Right ventricle myocardium inferior (tissue), 1 donor: Measurements from ENCODE around the gene PPP2R3B. TPM values are rescaled to one million over a fixed set of nuclear protein-coding genes. Genes with fewer than 3 reads are reported as not detected.
A peak's percentile ranks its signal among the peaks of the same experiment; 100 is the strongest.

Experiments
- ATAC-seq: fragments of 200-7000 bp; cut with Tn5 transposase; one replicate; pipeline ENCODE4 v1.9.1; 2020; ENCODE audit warnings: mild to moderate bottlenecking, moderate library complexity
- DNase-seq: peaks from one replicate; pipeline ENCODE4 v3.0.0; 2021; ENCODE audit errors: missing footprints
- intact Hi-C: fragments of 100-400 bp; cut with DNase I; formaldehyde crosslinking; loops from one replicate; pipeline ENCODE4 v1.11.0; 2022
- total RNA-seq: library from RNA; stranded (reverse); fragmentation: NEBNext Ultra II Directional; extraction: Animal tissue kit (Norgen Biotek cat#: 25700); gene quantifications from one replicate; pipeline ENCODE4 v1.2.1, GENCODE V29; 2021
- donor health status: DM: no; HTN: yes; CAD: no; lungs with severe emphysema.

Gene PPP2R3B
- total RNA-seq, 1 donor from 2014 or later, result 164 TPM

DNA sequence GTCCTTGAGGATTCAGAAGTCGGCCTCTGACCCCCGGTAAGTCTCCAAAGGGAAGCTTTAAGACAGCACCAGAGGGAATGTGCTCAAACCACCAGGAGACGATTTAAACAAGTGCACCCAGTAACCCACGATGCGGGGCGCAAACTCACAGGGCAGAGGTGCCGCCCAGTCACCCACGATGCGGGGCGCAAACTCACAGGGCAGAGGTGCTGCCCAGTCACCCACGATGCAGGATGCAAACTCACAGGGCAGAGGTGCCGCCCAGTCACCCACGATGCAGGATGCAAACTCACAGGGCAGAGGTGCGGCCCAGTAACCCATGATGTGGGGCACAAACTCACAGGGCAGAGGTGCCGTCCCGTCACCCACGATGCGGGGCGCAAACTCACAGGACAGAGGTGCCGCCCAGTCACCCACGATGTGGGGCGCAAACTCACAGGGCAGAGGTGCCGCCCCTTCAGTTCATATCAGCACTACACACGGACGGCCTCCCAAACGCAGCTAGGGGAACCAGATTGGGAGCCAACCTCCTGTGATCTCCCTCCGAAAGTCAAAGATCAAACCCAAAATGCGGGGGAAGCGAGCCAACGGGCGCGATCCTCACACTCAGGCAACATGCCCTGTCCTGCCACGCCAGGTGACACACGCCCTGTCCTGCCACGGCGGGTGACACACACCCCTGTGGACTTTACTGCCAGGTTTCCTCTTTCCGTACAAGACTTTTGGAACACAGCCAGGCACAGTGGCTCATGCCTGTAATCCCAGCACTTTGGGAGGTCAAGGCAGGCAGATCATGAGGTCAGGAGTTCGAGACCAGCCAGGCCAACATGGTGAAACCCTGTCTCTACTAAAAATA, 11.3 kb downstream of the PPP2R3B start:
- DNase-seq (no peak), ATAC-seq (no peak)

GRCh38 chrX:374596-374995, 12.1 kb downstream of the PPP2R3B start:
- no peak for DNase-seq
- intact Hi-C loops, result no loop called here
- no peak for ATAC-seq

More for the DNA sequence above, 11.3 kb downstream of the PPP2R3B start:
- intact Hi-C loops, result no loop called here

DNA sequence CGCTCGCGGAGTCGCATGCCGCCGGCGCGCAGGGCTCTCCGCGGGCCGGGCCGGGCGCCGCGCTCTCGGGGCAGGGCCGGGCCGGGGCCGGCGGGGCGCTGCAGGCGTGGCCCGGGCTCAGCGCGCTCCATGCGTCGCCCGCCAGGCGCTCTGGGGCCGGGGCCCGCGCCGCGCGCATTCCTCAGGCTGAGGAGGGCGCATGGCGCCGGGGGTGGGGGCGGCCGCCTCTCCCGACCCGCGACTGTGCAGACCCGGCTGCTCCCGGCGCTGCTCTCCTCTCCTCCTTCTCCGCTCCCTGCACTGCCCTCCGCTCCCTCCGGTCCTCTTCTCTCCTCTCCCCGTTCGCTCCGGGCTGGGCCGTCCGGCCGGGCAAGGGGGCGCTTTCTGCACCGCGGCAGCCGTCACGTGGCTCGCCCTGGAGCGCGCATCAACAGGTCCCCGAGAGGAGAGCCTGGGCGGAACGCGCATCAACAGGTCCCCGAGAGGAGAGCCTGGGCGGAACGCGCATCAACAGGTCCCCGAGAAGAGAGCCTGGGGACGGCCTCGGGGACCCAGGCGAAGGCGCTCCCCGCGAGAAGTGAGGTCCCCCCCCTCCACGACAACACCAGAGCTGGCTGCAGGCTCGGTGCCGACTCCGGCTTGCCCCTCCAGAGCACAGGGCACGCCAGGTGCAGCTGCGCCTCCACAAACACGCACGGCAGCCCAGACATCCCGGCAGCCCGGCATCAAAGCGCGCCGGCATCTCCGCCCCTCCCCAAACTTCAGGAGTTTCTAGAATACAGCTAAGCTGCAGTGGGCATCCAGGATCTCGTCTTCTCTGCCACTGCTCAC, 12.9 kb downstream of the PPP2R3B start:
- ATAC-seq (peak; percentile 37), DNase-seq (no peak)
- intact Hi-C loops, result no loop called here

- intact Hi-C loops, result no loop called here
- ATAC-seq (no peak), DNase-seq (no peak)
Observed at GRCh38 chrX:372856-373640, 13.7 kb downstream of the PPP2R3B start.

DNA sequence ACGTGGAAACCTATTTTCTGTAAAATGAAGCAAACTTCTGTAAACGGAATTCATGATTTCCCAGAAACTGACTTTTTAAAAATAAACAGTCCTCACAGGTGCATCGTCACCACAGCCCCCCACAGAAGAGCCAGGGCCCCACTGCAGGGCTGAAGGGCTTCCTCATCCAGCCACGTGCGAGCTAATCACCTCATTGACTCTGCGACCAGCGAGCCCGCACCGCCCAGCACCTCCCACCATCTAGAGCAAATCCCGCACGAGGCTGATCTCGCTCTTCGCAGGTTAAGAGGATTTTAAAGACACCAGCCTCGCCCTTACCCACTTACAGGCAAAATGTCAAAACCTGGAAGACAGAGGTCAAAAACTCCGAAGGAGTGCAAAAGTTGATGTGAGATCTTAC, 14.8 kb downstream of the PPP2R3B start:
- intact Hi-C loops, result loop anchor here (2.0 kb wide), 1 partner anchor 41 kb away; no protein-coding TSS in a partner anchor
- DNase-seq (no peak), ATAC-seq (no peak)

DNA sequence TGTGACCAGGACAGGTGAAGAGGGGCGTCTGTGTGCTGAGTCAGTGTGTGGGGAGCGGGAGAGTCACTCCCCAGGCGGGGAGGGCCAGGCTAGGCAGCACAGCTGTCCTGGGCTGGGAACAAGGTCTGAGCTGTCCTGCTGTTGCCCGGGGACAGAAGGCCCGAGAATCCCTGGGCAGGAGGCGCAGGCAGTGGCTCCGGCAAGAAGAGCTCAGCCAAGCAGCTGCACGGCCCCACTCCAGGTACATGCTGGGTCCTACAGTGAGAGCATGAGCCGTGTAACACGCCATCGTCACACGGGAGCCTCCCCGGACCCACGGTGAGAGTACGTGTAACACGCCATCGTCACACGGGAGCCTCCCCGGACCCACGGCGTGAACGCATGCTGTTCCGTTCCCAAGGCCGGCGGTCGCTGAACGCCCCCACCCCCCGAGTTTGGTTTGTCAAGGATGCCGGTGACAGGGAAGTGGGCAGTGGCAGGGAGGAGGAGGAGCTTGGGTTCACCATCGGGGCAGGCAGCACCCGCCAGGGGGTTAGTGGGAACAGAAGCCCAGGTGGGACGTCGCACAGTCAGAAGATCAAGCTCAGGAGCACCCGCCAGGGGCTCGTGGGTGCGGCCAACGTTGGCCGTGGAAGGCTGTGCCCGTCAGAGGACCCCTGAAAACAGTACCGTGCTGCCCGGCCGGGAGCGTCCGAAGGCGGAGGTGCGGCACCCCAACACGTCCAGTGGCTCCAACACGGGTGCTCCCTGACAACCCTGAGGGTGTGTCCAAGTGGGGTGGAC, 15.6 kb downstream of the PPP2R3B start:
- peak; percentile 11 for ATAC-seq
- intact Hi-C loops, result loop anchor here (2.0 kb wide), 1 partner anchor 42 kb away; no protein-coding TSS in a partner anchor
- DNase-seq, result no peak

- ATAC-seq, result peak; percentile 64
- DNase-seq, result peak; percentile 69
Observed at GRCh38 chrX:370244-370962, 16.3 kb downstream of the PPP2R3B start.

GRCh38 chrX:369563-370101, 17.1 kb downstream of the PPP2R3B start:
- DNase-seq (peak; percentile 58), ATAC-seq (no peak)
- intact Hi-C loops, result loop anchor here (2.0 kb wide), 2 partner anchors 43 to 51 kb away; partner anchors contain the start of gene GTPBP6

More at GRCh38 chrX:370244-370962, 16.3 kb downstream of the PPP2R3B start:
- intact Hi-C loops, result loop anchor here (2.0 kb wide), 1 partner anchor 42 kb away; no protein-coding TSS in a partner anchor

- ATAC-seq (peak; percentile 76), DNase-seq (peak; percentile 66)
Observed at GRCh38 chrX:368811-369562, 17.7 kb downstream of the PPP2R3B start.

GRCh38 chrX:367866-368265, 18.8 kb downstream of the PPP2R3B start:
- ATAC-seq, result no peak
- peak; percentile 46 for DNase-seq
- intact Hi-C loops, result loop anchor here (2.0 kb wide), 1 partner anchor 49 kb away; the partner anchor contains the start of gene GTPBP6

More at GRCh38 chrX:368811-369562, 17.7 kb downstream of the PPP2R3B start:
- intact Hi-C loops, result loop anchor here (2.0 kb wide), 1 partner anchor 50 kb away; the partner anchor contains the start of gene GTPBP6

DNA sequence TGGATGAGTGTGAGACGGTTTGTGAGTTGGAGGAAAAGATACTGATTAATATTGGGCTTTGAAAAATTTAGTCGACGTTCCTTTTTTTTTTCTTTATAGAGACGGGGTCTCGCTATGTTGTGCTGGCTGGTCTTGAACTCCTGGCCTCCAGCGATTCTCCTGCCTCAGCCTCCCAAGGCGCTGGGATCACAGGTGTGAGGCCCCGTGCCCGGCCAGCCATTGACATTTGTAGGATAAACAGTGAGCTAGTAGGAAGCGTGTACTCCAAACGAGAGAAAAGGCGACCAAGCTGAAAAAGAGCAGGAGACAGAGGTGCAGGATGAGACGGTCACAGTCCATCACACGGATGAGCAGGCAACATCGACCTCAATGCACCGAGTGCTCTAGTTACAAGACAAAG, 19.4 kb downstream of the PPP2R3B start:
- DNase-seq, result peak; percentile 18
- intact Hi-C loops, result no loop called here
- ATAC-seq, result no peak

DNA sequence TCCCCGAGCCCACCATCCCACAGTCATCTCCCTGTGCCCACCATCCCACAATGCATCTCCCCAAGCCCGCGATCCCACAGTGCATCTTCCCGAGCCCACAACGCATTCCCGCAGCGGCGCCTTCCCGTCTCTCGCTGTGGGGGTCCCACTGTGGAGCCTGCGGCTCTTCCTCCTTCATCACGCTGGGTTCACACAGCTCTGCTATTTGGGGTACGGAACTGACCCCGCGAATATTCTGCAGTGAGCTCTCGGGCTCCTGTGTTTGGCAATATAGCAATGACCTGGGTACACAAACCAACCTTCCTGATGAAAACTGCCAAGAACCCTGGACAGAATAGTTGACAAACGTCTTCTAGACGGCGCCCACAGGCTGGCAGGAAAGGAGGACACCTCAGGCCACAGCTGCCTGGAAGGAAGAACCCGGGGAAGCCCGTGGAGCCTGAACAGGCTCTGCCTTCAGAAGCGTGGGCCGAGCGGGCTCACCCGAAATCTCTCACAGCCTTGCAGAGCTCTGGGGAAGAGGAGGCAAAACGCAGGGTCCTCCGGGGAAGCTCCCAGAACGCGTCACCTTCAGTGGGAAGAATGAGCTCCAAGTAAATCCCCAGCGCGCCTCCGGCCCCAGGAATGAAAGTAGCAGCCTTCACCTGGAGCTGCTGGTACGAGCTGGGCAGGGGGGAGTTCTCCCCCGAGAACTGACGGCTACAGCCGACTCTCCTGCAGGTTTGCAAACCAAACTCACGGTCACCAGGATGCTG, 22.9 kb downstream of the PPP2R3B start:
- intact Hi-C loops, result no loop called here
- ATAC-seq (no peak), DNase-seq (peak; percentile 48)

DNA sequence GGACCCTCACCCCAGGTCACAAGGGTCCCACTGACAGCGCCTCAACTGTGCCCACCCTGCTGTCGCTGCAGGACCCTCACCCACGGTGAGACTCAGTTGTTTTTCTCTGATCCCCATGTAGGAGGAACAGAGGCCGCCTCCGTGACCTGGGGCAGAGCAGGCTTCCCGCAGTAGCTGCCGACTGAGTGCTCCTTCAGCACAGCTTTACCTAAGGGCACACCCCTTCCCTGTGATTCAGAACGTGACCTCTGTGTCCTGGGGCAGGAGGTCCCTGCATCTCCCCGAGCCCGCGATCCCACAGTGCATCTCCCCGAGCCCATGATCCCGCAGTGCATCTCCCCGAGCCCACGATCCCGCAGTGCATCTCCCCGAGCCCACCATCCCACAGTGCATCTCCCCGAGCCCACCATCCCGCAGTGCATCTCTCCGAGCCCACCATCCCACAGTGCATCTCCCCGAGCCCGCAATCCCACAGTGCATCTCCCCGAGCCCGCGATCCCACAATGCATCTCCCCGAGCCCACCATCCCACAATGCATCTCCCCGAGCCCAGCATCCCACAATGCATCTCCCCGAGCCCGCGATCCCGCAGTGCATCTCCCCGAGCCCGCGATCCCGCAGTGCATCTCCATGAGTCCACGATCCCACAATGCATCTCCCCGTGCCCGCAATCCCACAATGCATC, 23.6 kb downstream of the PPP2R3B start:
- intact Hi-C loops, result no loop called here
- peak; percentile 25 for DNase-seq
- ATAC-seq, result no peak

DNA sequence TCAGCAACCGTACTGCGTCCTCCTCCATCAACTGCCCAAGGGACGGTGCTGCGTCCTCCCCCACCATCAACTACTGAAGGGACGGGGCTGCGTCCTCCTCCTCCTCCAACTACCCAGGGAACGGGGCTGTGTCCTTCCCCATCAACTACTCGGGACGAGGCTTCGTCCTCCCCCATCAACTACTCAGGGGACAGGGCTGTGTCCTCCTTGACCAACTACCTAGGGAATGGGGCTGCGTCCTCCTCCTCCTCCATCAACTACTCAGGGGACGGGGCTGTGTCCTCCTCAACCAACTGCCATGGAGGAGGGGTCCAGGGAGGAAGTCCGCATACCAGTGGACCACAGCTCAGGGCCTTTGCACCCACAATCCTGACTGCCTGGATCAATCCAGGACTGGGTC, 24.4 kb downstream of the PPP2R3B start:
- DNase-seq, result peak; percentile 46
- intact Hi-C loops, result no loop called here
- ATAC-seq, result peak; percentile 7
